Glomerular visceral epithelial cell (primary cell): ENCODE data around the gene SLC7A7.
A peak's percentile ranks its signal among the peaks of the same experiment; 100 is the strongest.
"Not testable (repeated sequence)": the region's sequence is repeated elsewhere in the genome, so short reads cannot be mapped to it uniquely, and the experiment has no call there.

Experiments used
- DNase-seq: peaks from one replicate; pipeline ENCODE4 v3.0.0-alpha.2; 2016; ENCODE audit errors: extremely low spot score

The SLC7A7 gene

DNA sequence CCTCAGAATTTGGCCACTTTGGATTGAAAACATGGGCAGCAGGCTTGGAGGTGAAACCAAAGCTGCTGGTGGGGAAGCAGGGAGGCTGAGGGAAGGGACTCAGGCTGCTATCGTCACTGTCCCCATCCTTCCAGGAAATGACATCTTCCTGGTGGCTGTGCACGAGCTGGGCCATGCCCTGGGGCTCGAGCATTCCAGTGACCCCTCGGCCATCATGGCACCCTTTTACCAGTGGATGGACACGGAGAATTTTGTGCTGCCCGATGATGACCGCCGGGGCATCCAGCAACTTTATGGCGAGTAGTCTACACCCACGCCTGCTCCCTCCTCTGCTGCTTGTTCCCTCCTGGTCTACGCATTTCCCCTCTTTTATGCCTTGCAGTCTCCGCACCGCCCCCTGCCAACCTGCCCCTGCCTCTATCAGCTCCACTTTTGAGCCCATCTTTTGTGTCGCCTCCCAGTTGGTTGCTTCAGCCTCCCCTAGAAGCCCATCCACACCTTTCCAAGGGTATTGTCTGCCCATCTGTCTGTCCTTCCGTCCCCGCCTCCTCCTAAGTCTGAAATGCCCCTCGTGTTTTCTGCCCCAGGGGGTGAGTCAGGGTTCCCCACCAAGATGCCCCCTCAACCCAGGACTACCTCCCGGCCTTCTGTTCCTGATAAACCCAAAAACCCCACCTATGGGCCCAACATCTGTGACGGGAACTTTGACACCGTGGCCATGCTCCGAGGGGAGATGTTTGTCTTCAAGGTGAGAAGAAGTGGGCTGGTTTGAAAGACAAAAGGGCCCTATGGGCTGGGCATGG is 28.1 kb upstream of the SLC7A7 start:
- DNase-seq, result no peak

- no peak for DNase-seq
Measured at GRCh38 chr14:22842211-22843122, 27.2 kb upstream of the SLC7A7 start.

- DNase-seq, result no peak
Measured at GRCh38 chr14:22841769-22842168, 26.5 kb upstream of the SLC7A7 start.

GRCh38 chr14:22841311-22841710 is 26.1 kb upstream of the SLC7A7 start:
- no peak for DNase-seq

GRCh38 chr14:22839159-22839779 is 24.0 kb upstream of the SLC7A7 start:
- DNase-seq, result no peak

- DNase-seq, result peak; percentile 86
Measured at GRCh38 chr14:22838631-22839041, 23.4 kb upstream of the SLC7A7 start.

DNA sequence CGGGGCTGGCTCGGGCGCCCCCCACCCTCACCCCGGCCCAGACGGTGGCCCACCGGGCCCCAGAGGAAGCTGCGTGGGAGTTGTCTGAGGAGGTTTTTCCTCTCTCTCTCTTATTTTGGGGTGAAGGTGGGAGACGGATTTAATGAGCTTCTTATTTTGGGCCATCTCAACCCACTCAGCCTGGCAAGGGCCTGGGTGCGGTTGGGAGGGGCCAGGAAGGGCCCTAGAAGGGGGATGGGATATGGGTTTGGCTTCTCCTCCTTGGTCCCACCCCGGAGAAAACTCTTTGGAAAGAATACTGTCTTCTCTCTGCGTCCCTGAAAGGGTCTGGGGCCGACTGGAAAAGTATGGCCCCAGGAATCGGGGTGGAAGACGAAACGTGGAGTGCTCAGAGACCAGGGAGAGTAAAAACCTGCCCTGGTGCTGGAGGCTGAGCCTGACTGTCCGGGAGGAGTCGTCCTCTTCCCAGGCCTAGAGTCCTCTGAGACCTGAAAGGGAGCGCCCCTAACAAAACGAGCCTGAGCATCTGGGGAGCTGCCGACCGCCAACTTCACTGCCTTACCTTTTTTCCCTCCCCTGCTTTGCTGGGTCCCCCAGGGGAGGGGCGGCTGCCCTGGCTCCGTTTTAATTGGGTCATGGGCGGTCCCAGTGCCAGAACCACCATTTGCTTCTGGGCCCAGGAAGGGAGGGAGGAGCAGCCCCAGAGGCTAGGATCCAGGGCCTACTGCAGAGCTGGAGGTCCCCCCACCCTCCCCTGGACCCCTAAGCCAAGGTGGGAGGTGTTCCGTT is 22.7 kb upstream of the SLC7A7 start:
- peak; percentile 67 for DNase-seq

GRCh38 chr14:22837114-22837749 is 22.0 kb upstream of the SLC7A7 start:
- DNase-seq, result peak; percentile 28

DNA sequence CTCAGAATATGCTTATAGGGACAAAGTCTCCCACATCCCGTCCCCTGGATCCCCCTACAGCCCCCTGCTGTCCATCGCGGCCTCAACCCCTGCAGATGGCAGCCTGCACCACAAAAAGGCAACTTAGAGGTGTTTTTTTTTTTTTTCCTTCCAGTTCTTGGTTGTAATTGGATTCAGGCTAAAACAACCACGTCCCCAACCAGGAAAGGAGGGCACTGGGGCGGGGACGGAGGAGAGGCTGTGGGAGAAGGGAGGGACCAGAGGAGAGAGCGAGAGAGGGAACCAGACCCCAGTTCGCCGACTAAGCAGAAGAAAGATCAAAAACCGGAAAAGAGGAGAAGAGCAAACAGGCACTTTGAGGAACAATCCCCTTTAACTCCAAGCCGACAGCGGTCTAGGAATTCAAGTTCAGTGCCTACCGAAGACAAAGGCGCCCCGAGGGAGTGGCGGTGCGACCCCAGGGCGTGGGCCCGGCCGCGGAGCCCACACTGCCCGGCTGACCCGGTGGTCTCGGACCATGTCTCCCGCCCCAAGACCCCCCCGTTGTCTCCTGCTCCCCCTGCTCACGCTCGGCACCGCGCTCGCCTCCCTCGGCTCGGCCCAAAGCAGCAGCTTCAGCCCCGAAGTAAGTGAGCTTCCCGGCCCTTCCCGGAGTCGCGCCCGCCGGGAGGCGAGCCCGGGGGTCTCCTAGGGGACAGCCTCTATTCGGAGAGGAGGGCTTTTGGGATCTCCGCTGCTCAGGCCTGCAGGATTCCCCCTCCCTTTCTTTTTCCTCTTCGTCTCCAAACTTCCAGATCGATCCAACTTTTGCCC is 21.3 kb upstream of the SLC7A7 start, which contains the start of gene MMP14:
Gene MMP14, plus strand, starts transcription at position 285 of the 813 bp plus-strand sequence. Its CDS starts 233 bp downstream, at position 518.
- DNase-seq, result peak; percentile 89

- no peak for DNase-seq
Measured at GRCh38 chr14:22835505-22835904, 20.3 kb upstream of the SLC7A7 start.

- no peak for DNase-seq
Measured at GRCh38 chr14:22830443-22831010, 15.3 kb upstream of the SLC7A7 start.

GRCh38 chr14:22829661-22830442 is 14.6 kb upstream of the SLC7A7 start, which contains the start of gene MRPL52:
Gene MRPL52 (plus strand): TSS chr14:22829887. CDS start chr14:22829913, 26 bp downstream.
- DNase-seq, result peak; percentile 89

GRCh38 chr14:22829076-22829660 is 13.9 kb upstream of the SLC7A7 start:
- not testable (repeated sequence) for DNase-seq

- DNase-seq, result peak; percentile 94
Measured at GRCh38 chr14:22824711-22825359, 9.6 kb upstream of the SLC7A7 start.

DNA sequence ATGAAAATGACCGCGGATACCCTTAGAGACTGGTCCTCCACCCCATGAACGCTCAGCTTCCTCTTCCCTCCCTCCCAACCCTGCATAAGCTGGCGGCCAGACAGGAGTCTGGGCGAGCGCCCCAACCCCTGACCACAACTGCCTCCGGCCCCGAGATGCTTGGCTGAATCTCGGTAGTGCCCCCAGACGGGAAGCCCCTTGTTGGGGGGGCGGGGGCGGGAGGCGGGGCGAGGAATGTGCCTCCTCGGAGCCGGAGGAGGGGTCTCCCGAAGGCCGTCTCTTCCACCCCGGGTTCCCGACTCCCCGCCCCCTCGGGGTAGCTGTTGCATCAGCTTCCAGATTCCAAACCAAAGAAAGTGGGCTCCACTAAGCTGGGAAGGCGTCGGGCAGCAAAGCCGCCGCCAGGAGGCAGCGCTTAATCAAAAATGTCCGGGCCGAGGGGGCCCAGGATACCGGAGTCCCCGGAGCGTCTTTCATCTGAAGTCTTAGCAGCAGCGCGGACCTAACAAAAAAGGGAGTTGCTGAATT is 7.4 kb upstream of the SLC7A7 start:
- peak; percentile 96 for DNase-seq

DNA sequence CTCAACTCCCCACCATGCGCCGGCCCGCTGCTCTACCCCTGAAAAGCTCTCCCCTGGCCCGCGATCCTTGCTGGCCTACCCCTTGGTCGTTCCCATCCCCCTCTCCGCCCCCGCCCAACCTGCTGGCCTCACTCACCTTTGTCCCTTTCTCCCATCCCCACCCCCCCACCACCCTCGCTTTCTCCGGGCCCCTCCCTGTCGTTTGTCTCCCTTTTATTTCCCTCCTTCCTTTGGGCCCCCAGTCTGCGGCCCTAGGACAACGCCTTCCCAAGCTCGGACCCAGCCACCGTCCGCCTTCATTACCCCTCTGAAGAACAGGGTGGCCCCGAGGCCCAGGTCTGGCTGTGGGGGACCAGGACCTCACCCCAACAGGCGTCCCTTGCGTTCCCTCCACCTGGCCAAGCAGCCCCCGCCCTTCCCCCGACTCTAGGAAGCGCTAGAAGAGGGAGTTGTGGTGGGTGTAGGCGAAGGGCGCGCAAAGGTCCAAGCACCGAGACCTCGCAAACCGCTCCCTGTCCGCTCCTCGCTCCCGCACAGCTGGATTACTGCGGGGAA is 6.9 kb upstream of the SLC7A7 start:
- DNase-seq, result no peak
